Panc1 (cell line): ENCODE measurements around the gene IL1A. TPM values are rescaled to one million over a fixed set of nuclear protein-coding genes. Genes with fewer than 3 reads are reported as not detected.

Experiments
- ATAC-seq: fragments of 200-7000 bp; cut with Tn5 transposase; 2 replicates; pipeline ENCODE4 v1.9.1; 2020; ENCODE audit warnings: mild to moderate bottlenecking, moderate library complexity
- BruUV-seq: library from RNA; stranded (reverse); fragments of 400-500 nt; replicated peaks from 2 replicates; lab custom pipeline; 2021; lab: Mats Ljungman, UMichigan
- CTCF ChIA-PET: fragments of 300-600 bp; sonication (Branson Sonifier 250); formaldehyde crosslinking; loops from one replicate; lab custom pipeline; 2022; ENCODE audit warnings: antibody characterized with exemption; lab: Charles Lee
- POLR2A ChIA-PET: fragments of 300-600 bp; sonication (Branson Sonifier 250); formaldehyde crosslinking; loops from one replicate; lab custom pipeline; 2022; ENCODE audit warnings: antibody characterized with exemption; lab: Charles Lee
- DNase-seq: peaks from one replicate; pipeline ENCODE4 v3.0.0-alpha.2; 2010; ENCODE audit warnings: low read depth, low spot score
- H3K27ac ChIP-seq: 2 replicates; pipeline ENCODE4 v1.5.1; 2011; ENCODE audit warnings: mild to moderate bottlenecking, low read length, inconsistent platforms
- H3K27me3 ChIP-seq: fragments of 200-500 bp; sonication (Bioruptor generic); 2 replicates; pipeline ENCODE4 v1.6.0; 2014; ENCODE audit warnings: low read length, inconsistent platforms; ENCODE audit not compliant: control insufficient read depth, insufficient read depth
- H3K36me3 ChIP-seq: fragments of 200-500 bp; sonication (Bioruptor generic); 2 replicates; pipeline ENCODE4 v1.5.1; 2014; ENCODE audit warnings: inconsistent platforms, mild to moderate bottlenecking, low read length, moderate library complexity; ENCODE audit not compliant: control insufficient read depth, insufficient read depth
- H3K4me1 ChIP-seq: 2 replicates; pipeline ENCODE4 v1.5.1; 2011; ENCODE audit warnings: inconsistent platforms, mild to moderate bottlenecking, low read length, moderate library complexity; ENCODE audit not compliant: control insufficient read depth, insufficient read depth
- H3K4me3 ChIP-seq, 2 experiments: 2 replicates each; pipeline ENCODE4 v1.5.1; 2011 to 2012; ENCODE audit warnings: low read depth in 2 of 2, low read length in 2 of 2, mild to moderate bottlenecking in 2 of 2, inconsistent platforms in 1 of 2, moderate library complexity in 1 of 2
- H3K9me3 ChIP-seq: fragments of 200-500 bp; sonication (Bioruptor generic); 2 replicates; pipeline ENCODE4 v1.5.1; 2014; ENCODE audit warnings: low read depth, mild to moderate bottlenecking, inconsistent platforms, low read length, moderate library complexity; ENCODE audit not compliant: control insufficient read depth, insufficient read depth
- CTCF ChIP-seq: fragments of 450-650 bp; IDR thresholded peaks from 2 replicates; pipeline ENCODE4 v1.5.1; 2017; ENCODE audit warnings: mild to moderate bottlenecking
- POLR2AphosphoS5 ChIP-seq: IDR thresholded peaks from 2 replicates; pipeline ENCODE4 v1.6.1; 2012; ENCODE audit warnings: mild to moderate bottlenecking, low read depth, low read length, moderate library complexity
- REST ChIP-seq, 2 experiments: IDR thresholded peaks; 2 replicates each; pipeline ENCODE4 v1.6.1; 2011 to 2012; ENCODE audit warnings: low read depth in 2 of 2, control low read depth in 1 of 2, low read length in 1 of 2, mild to moderate bottlenecking in 1 of 2, moderate library complexity in 1 of 2; ENCODE audit not compliant: insufficient read depth in 1 of 2
- SIN3A ChIP-seq: IDR thresholded peaks from 2 replicates; pipeline ENCODE4 v1.6.1; 2012; ENCODE audit warnings: low read depth, mild to moderate bottlenecking, low read length, moderate library complexity, borderline replicate concordance; ENCODE audit not compliant: insufficient read depth
- TCF7L2 ChIP-seq: IDR thresholded peaks from 2 replicates; pipeline ENCODE4 v1.6.1; 2011; ENCODE audit warnings: mild to moderate bottlenecking, low read depth, low read length, inconsistent platforms
- in situ Hi-C: cut with HindIII; loops from 2 replicates; pipeline ENCODE4 v1.10.0; 2016; ENCODE audit warnings: low sequenced_read_pairs, low pct_unique_long_range_greater_than_20kb
- intact Hi-C: fragments of 100-400 bp; cut with micrococcal nuclease; formaldehyde crosslinking; loops from one replicate; pipeline ENCODE4 v1.10.0; 2022; ENCODE audit not compliant: unreplicated experiment
- total RNA-seq: library from RNA; stranded (reverse); gene quantifications from one replicate; pipeline ENCODE4 v1.2.1, GENCODE V29; 2021; ENCODE audit not compliant: unreplicated experiment

The IL1A gene
- total RNA-seq, 1 experiment from 2014 or later = not detected

GRCh38 chr2:112752667-112753066 is 31.6 kb downstream of the IL1A start:
- H3K4me1 ChIP-seq = no peaks in the 10 kb centered on the region; the same call in 1 of the 2 replicates
- TF ChIP-seq POLR2AphosphoS5 (no peak), CTCF (no peak), SIN3A (no peak)
- DNase-seq = no peak
- no peaks in the 10 kb centered on the region for H3K9me3 ChIP-seq
- peaks cover 40% of the 10 kb centered on the region for H3K36me3 ChIP-seq
- ChIA-PET POLR2A (no interaction called here), CTCF (interaction anchor here (0.6 kb wide), 1 partner anchor 441 kb away, joined by 9 read pairs; no protein-coding TSS in a partner anchor)
- BruUV-seq = no TSS peak
- H3K27ac ChIP-seq = no peak overlapping the region
- H3K27me3 ChIP-seq = no peaks in the 10 kb centered on the region
- intact Hi-C loops = no loop called here
- H3K4me3 ChIP-seq = no peak overlapping the region
- ATAC-seq = no peak
- in situ Hi-C loops = no loop called here

GRCh38 chr2:112751451-112752197 is 32.7 kb downstream of the IL1A start:
- no peaks in the 10 kb centered on the region for H3K9me3 ChIP-seq
- in situ Hi-C loops = no loop called here
- H3K4me1 ChIP-seq = no peaks in the 10 kb centered on the region; the same call in 1 of the 2 replicates
- CTCF ChIA-PET = interaction anchor here (4.5 kb wide), 1 partner anchor 190 kb away, joined by 43 read pairs; no protein-coding TSS in a partner anchor
- TF ChIP-seq REST (IDR thresholded peaks at IDR 0.05; ENCODE audit: insufficient read depth in 1 of 2, low read depth in 2 of 2, low read length in 1 of 2) = no peak
- no peak for TF ChIP-seq SIN3A
- TF ChIP-seq POLR2AphosphoS5 = no peak
- no peak for TF ChIP-seq TCF7L2
- TF ChIP-seq CTCF = no peak
- no TSS peak for BruUV-seq
- intact Hi-C loops = no loop called here
- no peak for DNase-seq
- H3K27me3 ChIP-seq = no peaks in the 10 kb centered on the region
- H3K36me3 ChIP-seq = peaks cover 40% of the 10 kb centered on the region
- POLR2A ChIA-PET = no interaction called here
- no peak overlapping the region for H3K4me3 ChIP-seq
- ATAC-seq = no peak
- H3K27ac ChIP-seq = no peak overlapping the region
